ENCODE data around the gene DYNLT2. TPM values are rescaled to one million over a fixed set of nuclear protein-coding genes. Genes with fewer than 3 reads are reported as not detected.

Gene DYNLT2
- total and polyA plus RNA-seq, 2 donors (not counting 1 experiment from before 2014, with no cell fraction given): 0.49 to 0.83 TPM

- Histone ChIP-seq H3K27me3 (ENCODE audit: control insufficient read depth, insufficient read depth, low read length) (no peaks in the 10 kb centered on the region), H4K20me1 (ENCODE audit: control insufficient read depth, extremely low read depth, insufficient read depth, low read length) (no peaks in the 10 kb centered on the region), H3K9ac (ENCODE audit: insufficient read depth, low read length) (no peak overlapping the region), H3K27ac (ENCODE audit: insufficient read depth, low read length) (no peak overlapping the region), H3K4me2 (ENCODE audit: extremely low read depth, insufficient read depth, low read length) (no peak overlapping the region), H3K4me3 (replicated peaks in 1 of 4; ENCODE audit: control extremely low read depth in 1 of 4, insufficient read depth in 1 of 4, low read depth in 3 of 4, low read length in 4 of 4) (no peak overlapping the region), H3K4me1 (ENCODE audit: control insufficient read depth, extremely low read depth, insufficient read depth, low read length) (no peaks in the 10 kb centered on the region), H3K79me2 (ENCODE audit: control insufficient read depth, insufficient read depth, low read length) (peaks cover 7% of the 10 kb centered on the region), H2AFZ (ENCODE audit: low read length) (no peak overlapping the region), H3K9me3 (ENCODE audit: control insufficient read depth, insufficient read depth, low read depth, low read length) (no peaks in the 10 kb centered on the region), H3K36me3 (ENCODE audit: control insufficient read depth, insufficient read depth, low read length) (no peaks in the 10 kb centered on the region)
- DNase-seq (ENCODE audit: low read depth in 2 of 2): no peak
- no peak for TF ChIP-seq EZH2 (IDR thresholded peaks at IDR 0.05; ENCODE audit: low read length, missing control alignments)
- TF ChIP-seq, protein P1, sequence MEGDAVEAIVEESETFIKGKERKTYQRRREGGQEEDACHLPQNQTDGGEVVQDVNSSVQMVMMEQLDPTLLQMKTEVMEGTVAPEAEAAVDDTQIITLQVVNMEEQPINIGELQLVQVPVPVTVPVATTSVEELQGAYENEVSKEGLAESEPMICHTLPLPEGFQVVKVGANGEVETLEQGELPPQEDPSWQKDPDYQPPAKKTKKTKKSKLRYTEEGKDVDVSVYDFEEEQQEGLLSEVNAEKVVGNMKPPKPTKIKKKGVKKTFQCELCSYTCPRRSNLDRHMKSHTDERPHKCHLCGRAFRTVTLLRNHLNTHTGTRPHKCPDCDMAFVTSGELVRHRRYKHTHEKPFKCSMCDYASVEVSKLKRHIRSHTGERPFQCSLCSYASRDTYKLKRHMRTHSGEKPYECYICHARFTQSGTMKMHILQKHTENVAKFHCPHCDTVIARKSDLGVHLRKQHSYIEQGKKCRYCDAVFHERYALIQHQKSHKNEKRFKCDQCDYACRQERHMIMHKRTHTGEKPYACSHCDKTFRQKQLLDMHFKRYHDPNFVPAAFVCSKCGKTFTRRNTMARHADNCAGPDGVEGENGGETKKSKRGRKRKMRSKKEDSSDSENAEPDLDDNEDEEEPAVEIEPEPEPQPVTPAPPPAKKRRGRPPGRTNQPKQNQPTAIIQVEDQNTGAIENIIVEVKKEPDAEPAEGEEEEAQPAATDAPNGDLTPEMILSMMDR (conservative IDR thresholded peaks at IDR 0.05 in 1 of 2, IDR thresholded peaks at IDR 0.05 in 1 of 2; ENCODE audit: low read depth in 1 of 2, low read length in 2 of 2): no peak
Measured at GRCh38 chr6:169714595-169714994, 36.8 kb downstream of the DYNLT2 start.

- no peak for DNase-seq (ENCODE audit: low read depth in 2 of 2)
- Histone ChIP-seq H3K27me3 (ENCODE audit: control insufficient read depth, insufficient read depth, low read length) (no peaks in the 10 kb centered on the region), H3K4me3 (replicated peaks in 1 of 4; ENCODE audit: control extremely low read depth in 1 of 4, insufficient read depth in 1 of 4, low read depth in 3 of 4, low read length in 4 of 4) (no peak overlapping the region), H3K79me2 (ENCODE audit: control insufficient read depth, insufficient read depth, low read length) (peaks cover 4% of the 10 kb centered on the region), H2AFZ (ENCODE audit: low read length) (no peak overlapping the region), H3K4me1 (ENCODE audit: control insufficient read depth, extremely low read depth, insufficient read depth, low read length) (no peaks in the 10 kb centered on the region), H3K9me3 (ENCODE audit: control insufficient read depth, insufficient read depth, low read depth, low read length) (no peaks in the 10 kb centered on the region), H3K36me3 (ENCODE audit: control insufficient read depth, insufficient read depth, low read length) (no peaks in the 10 kb centered on the region), H3K27ac (ENCODE audit: insufficient read depth, low read length) (no peak overlapping the region), H3K9ac (ENCODE audit: insufficient read depth, low read length) (no peak overlapping the region), H4K20me1 (ENCODE audit: control insufficient read depth, extremely low read depth, insufficient read depth, low read length) (no peaks in the 10 kb centered on the region), H3K4me2 (ENCODE audit: extremely low read depth, insufficient read depth, low read length) (no peak overlapping the region)
- TF ChIP-seq, protein P1 (conservative IDR thresholded peaks at IDR 0.05 in 1 of 2, IDR thresholded peaks at IDR 0.05 in 1 of 2; ENCODE audit: low read depth in 1 of 2, low read length in 2 of 2): no peak
- no peak for TF ChIP-seq EZH2 (IDR thresholded peaks at IDR 0.05; ENCODE audit: low read length, missing control alignments)
Measured at GRCh38 chr6:169714178-169714577, 37.2 kb downstream of the DYNLT2 start.

DNA sequence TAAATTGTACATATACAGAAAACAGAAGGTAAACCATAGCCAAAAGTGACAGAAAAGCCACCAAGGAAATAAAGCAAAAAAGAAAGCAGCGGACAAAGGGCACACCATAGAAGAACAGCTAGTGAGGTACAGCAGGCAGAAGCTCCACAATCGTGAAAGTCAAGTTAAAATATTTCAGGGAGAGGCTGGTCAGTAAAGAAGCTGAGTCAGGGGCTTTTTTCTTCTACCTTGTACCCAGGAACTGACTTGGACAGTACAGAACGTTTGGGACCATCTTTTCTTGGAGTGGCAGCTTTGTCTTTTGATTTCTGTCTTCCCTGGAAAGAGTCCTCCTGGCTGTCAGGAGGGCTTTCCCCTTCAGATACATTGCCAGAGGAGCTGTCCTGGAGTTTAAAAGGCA is 41.4 kb downstream of the DYNLT2 start:
- H3K9me3 ChIP-seq (ENCODE audit: control insufficient read depth, insufficient read depth, low read depth, low read length): no peaks in the 10 kb centered on the region

More for the DNA sequence above, 41.4 kb downstream of the DYNLT2 start:
- Histone ChIP-seq H3K4me3 (replicated peaks in 1 of 4; ENCODE audit: control extremely low read depth in 1 of 4, insufficient read depth in 1 of 4, low read depth in 3 of 4, low read length in 4 of 4) (no peak overlapping the region), H3K79me2 (ENCODE audit: control insufficient read depth, insufficient read depth, low read length) (peaks cover under 1% of the 10 kb centered on the region), H3K4me1 (ENCODE audit: control insufficient read depth, extremely low read depth, insufficient read depth, low read length) (peaks cover 2% of the 10 kb centered on the region), H2AFZ (ENCODE audit: low read length) (no peak overlapping the region), H3K4me2 (ENCODE audit: extremely low read depth, insufficient read depth, low read length) (no peak overlapping the region), H3K9ac (ENCODE audit: insufficient read depth, low read length) (no peak overlapping the region), H4K20me1 (ENCODE audit: control insufficient read depth, extremely low read depth, insufficient read depth, low read length) (no peaks in the 10 kb centered on the region), H3K27ac (ENCODE audit: insufficient read depth, low read length) (no peak overlapping the region), H3K36me3 (ENCODE audit: control insufficient read depth, insufficient read depth, low read length) (no peaks in the 10 kb centered on the region), H3K27me3 (ENCODE audit: control insufficient read depth, insufficient read depth, low read length) (no peaks in the 10 kb centered on the region)
- DNase-seq (ENCODE audit: low read depth in 2 of 2): no peak
- no peak for TF ChIP-seq EZH2 (IDR thresholded peaks at IDR 0.05; ENCODE audit: low read length, missing control alignments)
- TF ChIP-seq, protein P1 (conservative IDR thresholded peaks at IDR 0.05 in 1 of 2, IDR thresholded peaks at IDR 0.05 in 1 of 2; ENCODE audit: low read depth in 1 of 2, low read length in 2 of 2): no peak
